ENCODE results near the gene RPL37.
"Not testable (repeated sequence)": the region's sequence is repeated elsewhere in the genome, so short reads cannot be mapped to it uniquely, and the experiment has no call there.

The RPL37 gene

DNA sequence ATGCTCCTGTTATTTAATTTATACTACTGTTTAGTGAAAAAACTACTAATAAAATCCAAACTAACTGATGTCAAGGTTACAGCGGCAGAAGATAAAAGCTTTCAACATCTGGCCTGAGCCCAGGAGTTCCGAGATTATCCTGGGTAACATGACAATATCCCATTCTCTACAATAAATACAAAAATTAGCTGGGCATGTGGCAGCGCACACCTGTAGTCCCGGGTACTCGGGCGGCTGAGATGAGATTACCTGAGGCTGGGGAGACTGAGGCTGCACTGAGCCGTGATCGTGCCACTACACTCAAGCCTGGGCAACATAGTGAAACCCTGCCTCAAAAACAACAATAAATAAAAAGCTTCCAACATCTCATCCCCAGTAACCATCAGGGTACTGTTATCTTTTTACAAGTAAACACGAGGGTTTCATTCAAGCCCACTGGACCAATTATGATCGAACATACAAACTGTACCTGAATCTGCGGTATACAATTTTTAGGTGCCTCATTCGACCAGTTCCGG lies 1.3 kb downstream of the RPL37 start:
- no peak for DNase-seq (ENCODE audit: low spot score)

DNA sequence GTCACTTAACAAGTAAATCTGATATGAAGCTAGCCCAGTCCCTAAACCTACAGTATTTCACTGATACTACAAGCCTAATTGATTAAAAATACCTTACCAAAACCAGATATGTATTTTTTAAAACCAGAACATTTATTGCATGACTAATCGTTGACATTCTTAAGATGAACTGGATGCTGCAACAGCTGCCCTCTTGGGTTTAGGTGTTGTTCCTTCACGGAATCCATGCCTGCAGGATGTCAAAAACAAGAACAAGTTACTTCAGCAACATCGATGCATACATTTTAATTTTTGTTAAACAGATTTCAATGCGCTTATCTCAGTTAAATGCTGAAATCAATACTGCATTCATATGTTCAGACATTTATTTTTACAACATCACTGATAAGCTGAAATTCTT lies 2.7 kb downstream of the RPL37 start:
- DNase-seq (ENCODE audit: low spot score): no peak

DNA sequence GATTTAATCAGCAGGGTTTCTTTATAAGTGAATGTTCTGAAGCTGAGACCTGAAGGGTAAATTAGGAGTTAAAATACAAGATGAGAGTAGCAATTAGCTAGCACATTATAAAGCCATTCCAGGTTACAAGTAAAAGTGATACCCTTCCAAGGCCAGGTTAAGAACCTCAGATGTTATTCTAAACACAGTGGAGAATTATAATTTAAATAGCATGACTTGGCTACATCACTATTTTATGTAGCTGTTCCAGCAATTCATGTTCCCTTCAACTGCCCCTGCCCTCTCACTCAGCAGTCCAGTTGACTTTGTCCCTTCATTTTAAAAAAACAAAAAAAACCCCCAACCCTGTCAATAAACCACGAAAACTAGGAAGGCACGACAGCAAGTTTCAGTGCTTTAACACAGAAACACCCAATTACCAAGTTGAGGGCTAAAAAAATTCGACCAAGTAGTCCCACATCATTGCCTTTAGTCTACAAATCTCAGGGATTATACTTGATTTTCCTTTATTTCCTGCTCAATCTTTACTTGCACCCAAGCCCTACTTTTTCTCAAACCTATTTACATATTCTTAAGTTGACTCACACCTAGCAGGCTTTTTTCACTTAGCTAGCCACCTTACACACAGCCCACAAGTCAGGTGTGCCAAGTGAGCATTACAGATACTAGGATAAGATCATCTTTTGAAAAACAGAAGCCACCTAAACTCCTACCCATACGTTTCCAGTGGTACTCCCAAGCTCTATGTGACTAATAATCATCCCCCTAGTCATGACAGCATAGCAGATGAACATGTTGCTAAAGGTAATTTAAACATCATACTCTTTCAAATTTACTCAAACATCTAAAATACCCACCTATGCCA lies 3.4 kb downstream of the RPL37 start:
- DNase-seq (ENCODE audit: low spot score): no peak

GRCh38 chr5:40829748-40830533 lies 5.1 kb downstream of the RPL37 start:
- DNase-seq (ENCODE audit: low spot score): no peak

DNA sequence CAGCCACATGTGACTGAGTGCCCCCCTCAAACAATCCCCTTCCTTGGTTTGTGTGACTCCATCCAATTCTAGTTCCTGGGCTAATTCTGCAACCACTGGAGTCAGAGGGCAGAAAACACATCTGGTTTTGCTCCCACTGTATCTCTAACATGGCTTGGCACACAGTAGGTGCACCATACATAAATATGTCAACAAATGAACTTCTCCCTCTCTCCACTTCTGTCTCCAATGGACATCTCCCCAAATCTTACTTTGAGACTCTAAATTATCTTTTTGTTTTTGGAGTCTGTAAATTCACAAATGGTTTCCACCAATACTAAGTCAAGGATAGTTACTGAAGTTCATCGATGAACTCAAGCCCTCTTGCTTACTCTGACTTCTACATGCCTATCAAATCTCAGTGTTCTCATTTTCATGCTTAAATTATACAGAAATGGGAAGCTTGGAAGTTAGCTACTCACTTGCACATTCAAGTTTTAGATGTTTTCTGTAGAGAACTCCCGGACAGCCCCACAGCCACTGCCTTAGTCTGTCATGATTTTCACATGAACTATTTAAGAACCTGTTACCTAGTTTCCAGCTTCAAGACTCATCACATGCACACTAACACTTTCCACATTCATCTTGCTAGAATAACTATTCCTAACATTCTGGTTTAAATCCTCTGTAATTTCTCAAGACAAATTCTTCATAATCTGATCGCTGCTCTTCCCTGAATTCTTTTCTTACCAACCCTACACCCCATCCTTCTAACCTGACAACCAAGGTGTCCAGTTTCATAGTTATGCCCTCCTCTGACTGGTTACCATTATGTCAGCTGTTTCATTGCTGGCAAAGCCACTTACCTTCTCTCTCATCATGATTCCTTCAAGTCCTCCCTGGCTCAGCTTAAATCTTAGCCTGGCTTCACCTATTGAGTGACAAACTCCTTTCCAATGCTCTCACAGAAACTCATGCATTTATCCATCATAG lies 6.0 kb downstream of the RPL37 start:
- no peak for DNase-seq (ENCODE audit: low spot score)

GRCh38 chr5:40828021-40828631 lies 6.9 kb downstream of the RPL37 start:
- no peak for DNase-seq (ENCODE audit: low spot score)

DNA sequence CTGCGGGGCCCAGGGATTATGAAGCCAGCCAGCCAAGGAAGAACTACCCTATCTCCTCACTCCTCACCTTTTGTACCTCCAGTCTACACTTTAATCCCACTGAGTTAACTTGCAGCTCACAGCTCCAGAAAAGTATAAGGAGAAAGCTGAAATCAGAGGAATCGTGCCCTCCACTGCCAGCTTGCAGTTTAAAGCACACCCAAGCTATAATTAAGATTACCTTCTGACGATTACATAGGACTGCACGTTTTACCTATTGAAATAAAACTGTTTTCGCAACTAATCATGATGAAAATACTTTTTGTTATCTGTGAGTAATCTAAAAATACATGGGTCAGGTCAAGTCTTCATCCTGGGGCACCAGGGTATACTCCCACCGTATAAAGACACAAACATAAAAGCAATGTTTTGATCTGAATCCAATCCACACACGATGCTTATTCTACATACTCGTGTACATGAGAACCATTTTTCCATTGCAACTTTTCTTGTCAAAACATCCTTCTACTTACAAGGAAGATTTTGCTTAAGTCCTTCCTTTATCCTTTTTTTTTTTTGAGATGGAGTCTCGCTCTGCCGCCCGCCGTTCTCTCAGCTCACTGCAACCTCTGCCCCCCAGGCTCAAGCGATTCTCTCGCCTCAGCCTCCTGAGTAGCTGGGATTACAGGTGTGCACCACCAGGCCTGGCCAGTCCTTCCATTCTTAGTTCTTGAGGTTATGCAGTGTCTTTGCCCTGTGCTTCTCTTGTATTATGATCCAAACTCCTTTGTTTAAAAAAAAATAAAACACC lies 7.6 kb downstream of the RPL37 start:
- DNase-seq (ENCODE audit: low spot score): no peak

GRCh38 chr5:40826489-40827187 lies 8.4 kb downstream of the RPL37 start:
- DNase-seq (ENCODE audit: low spot score): no peak

GRCh38 chr5:40825461-40826043 lies 9.5 kb downstream of the RPL37 start:
- DNase-seq (ENCODE audit: low spot score): not testable (repeated sequence)

- no peak for DNase-seq (ENCODE audit: low spot score)
Observed at GRCh38 chr5:40823459-40823858, 11.6 kb downstream of the RPL37 start.

GRCh38 chr5:40813698-40814281 lies 21.2 kb downstream of the RPL37 start:
- no peak for DNase-seq (ENCODE audit: low spot score)

DNA sequence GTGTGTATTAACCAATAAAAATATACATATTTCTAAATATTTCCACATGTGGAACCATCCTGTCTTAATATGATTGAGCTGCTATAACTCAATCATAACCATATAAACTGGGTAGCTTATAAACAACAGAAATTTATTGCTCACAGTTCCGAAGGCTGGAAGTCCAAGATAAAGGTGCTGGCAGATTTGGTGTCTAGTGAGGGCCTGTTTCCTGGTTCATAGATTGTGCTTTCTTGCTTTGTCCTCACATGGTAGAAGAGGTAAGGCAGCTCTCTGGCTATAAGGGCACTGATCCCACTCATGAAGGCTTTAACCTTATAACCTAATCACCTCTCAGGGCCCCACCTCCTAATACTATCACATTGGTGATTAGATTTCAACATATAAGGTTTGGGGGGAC lies 22.9 kb downstream of the RPL37 start:
- no peak for DNase-seq (ENCODE audit: low spot score)

- no peak for DNase-seq (ENCODE audit: low spot score)
Observed at GRCh38 chr5:40801771-40802562, 33.1 kb downstream of the RPL37 start.

- DNase-seq (ENCODE audit: low spot score): no peak
Observed at GRCh38 chr5:40799258-40799657, 35.8 kb downstream of the RPL37 start.

DNA sequence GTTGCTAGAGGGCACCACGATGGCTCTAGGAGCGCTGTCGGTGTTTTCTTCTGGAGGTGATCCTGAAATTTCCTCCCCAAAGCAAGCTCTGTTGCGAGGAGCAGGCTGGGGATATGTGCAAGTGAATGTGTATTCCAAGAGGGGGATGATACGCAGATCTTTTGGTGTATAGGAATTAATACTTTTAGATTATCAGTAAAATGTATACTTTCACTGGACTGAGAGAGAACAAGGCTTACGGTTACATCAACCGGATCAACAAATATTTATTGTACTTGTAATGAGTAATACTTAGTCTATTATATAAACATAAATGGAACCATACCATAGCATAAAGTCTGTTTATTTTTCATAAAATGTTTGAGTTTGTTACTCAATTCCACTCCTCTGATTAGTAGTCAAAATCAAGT lies 36.2 kb downstream of the RPL37 start:
- no peak for DNase-seq (ENCODE audit: low spot score)

DNA sequence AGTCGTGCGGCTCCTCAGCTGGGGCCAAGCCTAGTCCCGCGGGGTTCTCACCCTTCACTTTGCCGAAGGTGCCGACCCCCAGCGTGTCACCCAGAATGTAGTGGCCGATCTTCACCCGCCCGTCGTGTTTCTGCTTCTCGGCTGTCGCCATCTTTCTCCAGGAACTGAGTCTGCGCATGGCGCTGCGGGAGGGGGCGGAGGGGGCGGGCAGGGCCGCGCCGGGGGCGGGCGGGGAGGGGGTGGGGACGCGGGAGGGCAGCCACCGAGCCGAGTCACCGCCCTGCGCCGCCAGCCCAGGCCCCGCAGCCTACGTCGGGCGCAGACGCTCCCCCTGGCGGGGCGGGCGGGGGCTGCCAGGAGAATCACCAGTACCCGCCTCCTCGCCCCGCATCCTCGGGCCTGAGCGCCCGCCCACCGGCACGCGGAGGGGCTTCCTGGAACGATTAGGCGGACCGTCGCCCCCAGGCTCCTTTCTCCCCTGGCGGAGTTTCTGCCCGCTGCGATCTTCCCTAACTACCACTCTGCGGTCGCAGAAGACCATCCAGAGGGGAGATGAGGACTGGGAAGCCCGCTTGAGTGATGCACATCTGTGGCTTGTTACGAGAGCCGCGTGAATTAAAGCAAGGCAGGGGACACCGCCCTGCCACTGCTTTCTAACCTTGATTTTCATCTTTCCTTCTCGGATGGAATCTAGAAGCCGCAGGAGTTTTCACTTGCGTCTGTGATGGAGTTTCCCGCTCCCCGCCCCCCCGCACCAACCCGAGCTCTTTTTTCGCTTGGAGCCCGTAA lies 36.8 kb downstream of the RPL37 start, which contains the start of gene PRKAA1:
TSS of gene PRKAA1 (minus strand) at position 363 of the 789 bp plus-strand sequence. CDS start at position 178, 185 bp downstream.
- DNase-seq (ENCODE audit: low spot score): peak; percentile 93

DNA sequence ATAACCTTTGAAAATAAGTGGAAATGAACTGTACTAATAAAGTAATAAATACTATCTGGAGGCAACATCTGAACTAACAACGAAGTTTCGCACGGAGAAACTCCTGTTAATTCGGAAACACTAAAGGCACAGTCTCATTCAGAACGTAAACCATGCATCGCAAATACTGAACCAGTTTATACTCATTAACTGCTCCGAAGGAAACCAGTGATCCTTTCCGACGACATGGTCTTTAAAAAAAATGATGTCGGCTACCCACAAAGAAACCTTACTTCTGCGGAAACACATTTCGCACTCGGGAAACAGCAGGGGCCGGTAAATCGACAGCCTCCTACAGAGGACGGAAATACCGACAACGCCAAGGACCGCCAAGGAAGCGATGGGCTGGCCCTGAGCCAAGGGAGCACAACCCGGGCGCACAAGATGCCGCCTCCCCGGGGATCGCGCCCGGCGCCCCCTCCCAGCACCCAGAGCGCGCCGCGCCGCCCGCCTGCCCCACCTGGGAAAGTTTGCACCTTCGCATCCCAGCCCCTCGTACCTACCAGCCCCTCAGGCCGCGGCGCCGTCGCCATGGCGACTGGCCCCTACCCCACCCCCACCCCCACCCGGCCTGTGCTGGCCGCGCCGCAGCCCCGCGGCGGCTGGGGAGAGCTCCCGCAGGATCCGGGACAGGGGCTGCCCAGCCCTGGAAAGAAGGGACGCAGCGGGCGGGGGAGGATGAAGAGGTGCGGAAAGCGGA lies 37.6 kb downstream of the RPL37 start:
- peak; percentile 83 for DNase-seq (ENCODE audit: low spot score)
